ENCODE data around the gene TIE1. TPM values are rescaled to one million over a fixed set of nuclear protein-coding genes. Genes with fewer than 3 reads are reported as not detected.

Gene TIE1
- total and polyA plus RNA-seq, 9 of the 15 experiments (the other 6 are each of a cell fraction or from before 2014, with no cell fraction given) = 0.07 to 0.49 (median 0.14) TPM; not detected in 4

GRCh38 chr1:43334453-43335205 is 33.8 kb downstream of the TIE1 start (continued):
- peak in 1 of 2 experiments; percentile 27; a peak in 1 of 4 replicates for TF ChIP-seq RAD21 (CRISPR knock-in tag; conservative IDR thresholded peaks at IDR 0.05 in 1 of 2, IDR thresholded peaks at IDR 0.05 in 1 of 2)
- no peak for TF ChIP-seq SUPT5H (IDR thresholded peaks at IDR 0.05)

GRCh38 chr1:43337588-43337987 is 36.8 kb downstream of the TIE1 start, which contains the start of gene MPL:
Gene MPL, plus strand, starts transcription at chr1:43337818. Its CDS starts 31 bp downstream, at chr1:43337849.
- Histone ChIP-seq H3K9ac (ENCODE audit: insufficient read depth in 1 of 2, low read depth in 2 of 2, low read length in 2 of 2) (no peak within 1 kb of the TSS; a peak in 1 of 4 replicates), H3K79me2 (ENCODE audit: control insufficient read depth, insufficient read depth, low read length) (no peaks in the 10 kb centered on the region), H3K27ac (ENCODE audit: extremely low read depth, low read depth, low read length) (no peak within 1 kb of the TSS), H3K9me3 (replicated peaks; ENCODE audit: control insufficient read depth, insufficient read depth, low read depth, low read length) (no peaks in the 10 kb centered on the region), H3K27me3 (ENCODE audit: control insufficient read depth in 2 of 2, insufficient read depth in 2 of 2, low read length in 2 of 2) (peaks cover 8 to 21% of the 10 kb centered on the region in 2 experiments; a peak in 4 of 5 replicates), H2AFZ (ENCODE audit: low read depth, low read length) (no peak within 1 kb of the TSS), H3K36me3 (ENCODE audit: control insufficient read depth, insufficient read depth, low read length) (no peaks in the 10 kb centered on the region), H3K9me1 (ENCODE audit: control insufficient read depth, insufficient read depth, low read length) (no peaks in the 10 kb centered on the region), H3K4me2 (ENCODE audit: insufficient read depth, low read length) (no peak within 1 kb of the TSS), H3K4me1 (replicated peaks in 1 of 2; ENCODE audit: control insufficient read depth in 2 of 2, insufficient read depth in 2 of 2, low read length in 2 of 2) (no peaks in the 10 kb centered on the region; a peak in 2 of 5 replicates), H3K4me3 (no peak within 1 kb of the TSS), H4K20me1 (replicated peaks; ENCODE audit: control insufficient read depth, insufficient read depth, low read length) (no peaks in the 10 kb centered on the region; the same call in 1 of the 2 replicates)
- no peak for ATAC-seq
- in situ Hi-C loops (cut with MboI) (no loop called here), intact Hi-C loops (cut with micrococcal nuclease) (no loop called here)
- TF ChIP-seq NFIC (IDR thresholded peaks at IDR 0.05) = no peak
- no peak for TF ChIP-seq MCM3 (IDR thresholded peaks at IDR 0.05)
- TF ChIP-seq PREB (CRISPR knock-in tag; IDR thresholded peaks at IDR 0.05) = no peak
- TF ChIP-seq NR4A1 (CRISPR knock-in tag; IDR thresholded peaks at IDR 0.05) = no peak
- no peak for TF ChIP-seq NR4A1 (tag; IDR thresholded peaks at IDR 0.05)
- TF ChIP-seq SAFB (IDR thresholded peaks at IDR 0.05; ENCODE audit: borderline replicate concordance, low read depth, low read length) = no peak
- no peak for TF ChIP-seq CBX3 (IDR thresholded peaks at IDR 0.05; ENCODE audit: borderline replicate concordance in 1 of 2, low read length in 2 of 2)
- TF ChIP-seq BACH1 (tag; IDR thresholded peaks at IDR 0.05) = no peak
- TF ChIP-seq ETV5 (CRISPR knock-in tag; IDR thresholded peaks at IDR 0.05; ENCODE audit: low read depth) = no peak
- TF ChIP-seq SPI1 (IDR thresholded peaks at IDR 0.05; ENCODE audit: borderline replicate concordance, low read depth, low read length) = no peak
- no peak for TF ChIP-seq ETV1 (tag; conservative IDR thresholded peaks at IDR 0.05; ENCODE audit: low read depth)
- no peak for TF ChIP-seq BRF2 (IDR thresholded peaks at IDR 0.05; ENCODE audit: borderline replicate concordance, insufficient read depth, insufficient read length)
- TF ChIP-seq HNRNPL (IDR thresholded peaks at IDR 0.05; ENCODE audit: low read depth, low read length) = no peak
- no peak for DNase-seq (ENCODE audit: extremely low read depth in 1 of 4, low spot score in 3 of 4)
- WGBS (ENCODE audit: insufficient coverage, low coverage, missing lambda C conversion rate) = 18% methylated on average over 3 of the region's 3 CpGs
- ChIA-PET POLR2A (no interaction called here), CTCF (ENCODE audit: low intra/inter-chr PET ratio) (no interaction called here)
- FAIRE-seq = no peak
- no TSS peak for BruUV-seq (replicated peaks)
